ENCODE data around the gene ZNF669.

The ZNF669 gene

GRCh38 chr1:247060771-247061170 lies 43.4 kb downstream of the ZNF669 start:
- DNase-seq (ENCODE audit: low read depth): no peak

GRCh38 chr1:247056071-247056470 lies 48.1 kb downstream of the ZNF669 start:
- no peak for DNase-seq (ENCODE audit: low read depth)

- DNase-seq (ENCODE audit: low read depth): no peak
Observed at GRCh38 chr1:247054992-247055415, 49.2 kb downstream of the ZNF669 start.

Measured in T-helper 22 cell (primary cell).